HG03103 (cell line): ENCODE results near the gene NTM.
"Not testable (repeated sequence)": the region's sequence is repeated elsewhere in the genome, so short reads cannot be mapped to it uniquely, and the experiment has no call there.

Source experiments
- ATAC-seq: cut with Tn5 transposase; IDR thresholded peaks from one replicate; pipeline ENCODE4 v1.9.1; 2021; ENCODE audit warnings: low read depth; ENCODE audit not compliant: unreplicated experiment

NTM gene

GRCh38 chr11:131895865-131896264 lies 525.5 kb downstream of the NTM start:
- ATAC-seq = no peak

GRCh38 chr11:131896978-131897615 lies 526.7 kb downstream of the NTM start:
- no peak for ATAC-seq

- ATAC-seq = no peak
Measured at GRCh38 chr11:131897956-131898355, 527.5 kb downstream of the NTM start.

- ATAC-seq = no peak
Measured at GRCh38 chr11:131898949-131899348, 528.5 kb downstream of the NTM start.

GRCh38 chr11:131899950-131900580 lies 529.6 kb downstream of the NTM start:
- peak; percentile 66 for ATAC-seq

- no peak for ATAC-seq
Measured at GRCh38 chr11:131902421-131902820, 532.0 kb downstream of the NTM start.

GRCh38 chr11:131903074-131903473 lies 532.7 kb downstream of the NTM start:
- no peak for ATAC-seq

- ATAC-seq = no peak
Measured at GRCh38 chr11:131904756-131905155, 534.3 kb downstream of the NTM start.

- ATAC-seq = no peak
Measured at GRCh38 chr11:131906963-131907362, 536.5 kb downstream of the NTM start.

- ATAC-seq = no peak
Measured at GRCh38 chr11:131907371-131907770, 537.0 kb downstream of the NTM start.

- no peak for ATAC-seq
Measured at GRCh38 chr11:131908316-131908715, 537.9 kb downstream of the NTM start.

- ATAC-seq = no peak
Measured at GRCh38 chr11:131909426-131910177, 539.2 kb downstream of the NTM start.

GRCh38 chr11:131910178-131910522 lies 539.7 kb downstream of the NTM start:
- no peak for ATAC-seq

GRCh38 chr11:131910523-131911387 lies 540.3 kb downstream of the NTM start:
- ATAC-seq = no peak

GRCh38 chr11:131911388-131912032 lies 541.1 kb downstream of the NTM start:
- ATAC-seq = not testable (repeated sequence)

GRCh38 chr11:131912134-131912533 lies 541.7 kb downstream of the NTM start:
- no peak for ATAC-seq

GRCh38 chr11:131913267-131913666 lies 542.9 kb downstream of the NTM start:
- no peak for ATAC-seq

- ATAC-seq = no peak
Measured at GRCh38 chr11:131914361-131914774, 544.0 kb downstream of the NTM start.

- ATAC-seq = no peak
Measured at GRCh38 chr11:131916638-131917037, 546.2 kb downstream of the NTM start.

GRCh38 chr11:131917634-131918384 lies 547.4 kb downstream of the NTM start:
- ATAC-seq = no peak
